NB4 (cell line): ENCODE measurements around the gene C21orf58.

Experiments
- CTCF ChIP-seq: IDR thresholded peaks from one replicate; pipeline ENCODE4 v1.5.1; 2012; ENCODE audit warnings: low read depth, low read length
- MYC ChIP-seq: IDR thresholded peaks from 2 replicates; pipeline ENCODE4 v1.6.1; 2011; ENCODE audit warnings: low read depth, low read length
- POLR2A ChIP-seq: IDR thresholded peaks from 2 replicates; pipeline ENCODE4 v1.6.1; 2011; ENCODE audit warnings: mild to moderate bottlenecking; ENCODE audit not compliant: insufficient read length; ENCODE audit errors: extremely low read depth

- TF ChIP-seq POLR2A (no peak), CTCF (no peak), MYC (no peak)
These were observed 4.5 kb upstream of the C21orf58 start for GRCh38 chr21:46328151-46328550.
